ENCODE measurements around the gene CORO2B. TPM values are rescaled to one million over a fixed set of nuclear protein-coding genes. Genes with fewer than 3 reads are reported as not detected.

CORO2B gene
- total RNA-seq, 1 donor from 2014 or later = 19.8 TPM

- peak; percentile 28 for DNase-seq
Measured at GRCh38 chr15:68775671-68776476, 197.1 kb downstream of the CORO2B start.

GRCh38 chr15:68776477-68777270 is 197.9 kb downstream of the CORO2B start:
- no peak for DNase-seq

Other genes with a start within 250 kb of the CORO2B start
- 0.62 TPM for gene ITGA11, start 146.8 kb upstream of the CORO2B start, total RNA-seq
- 109 TPM for gene ANP32A, start 241.9 kb downstream of the CORO2B start, total RNA-seq